MCF 10A (cell line): ENCODE results near the gene NID1. TPM values are rescaled to one million over a fixed set of nuclear protein-coding genes. Genes with fewer than 3 reads are reported as not detected.

Source experiments
- BruUV-seq: library from RNA; stranded (reverse); fragments of 400-500 nt; replicated peaks from 2 replicates; lab custom pipeline; 2021; lab: Mats Ljungman, UMichigan
- CTCF ChIA-PET: fragments of 300-600 bp; sonication (Branson Sonifier 250); formaldehyde crosslinking; extraction: SDS; loops from one replicate; lab custom pipeline; 2021; ENCODE audit warnings: antibody characterized with exemption, inconsistent platforms; lab: Yijun Ruan, JAX
- POLR2A ChIA-PET: fragments of 300-600, 350-650 bp; sonication (Branson Sonifier 250); formaldehyde crosslinking; extraction: SDS; loops from one replicate; lab custom pipeline; 2020; ENCODE audit warnings: antibody characterized with exemption, inconsistent platforms; lab: Yijun Ruan, JAX
- DNase-seq: peaks from one replicate; pipeline ENCODE4 v3.0.0-alpha.2; 2018; ENCODE audit not compliant: unreplicated experiment
- H3K27ac Mint-ChIP-seq: one replicate; pipeline ENCODE4 v1.8.0; 2022; ENCODE audit warnings: mild to moderate bottlenecking, low read depth, mixed read lengths; ENCODE audit not compliant: unreplicated experiment
- H3K27me3 Mint-ChIP-seq: one replicate; pipeline ENCODE4 v1.8.0; 2022; ENCODE audit warnings: mixed read lengths; ENCODE audit not compliant: insufficient read depth, unreplicated experiment
- H3K36me3 Mint-ChIP-seq: one replicate; pipeline ENCODE4 v1.8.0; 2022; ENCODE audit warnings: mild to moderate bottlenecking, moderate library complexity, mixed read lengths; ENCODE audit not compliant: insufficient read depth, unreplicated experiment
- H3K4me1 Mint-ChIP-seq: one replicate; pipeline ENCODE4 v1.8.0; 2022; ENCODE audit warnings: mixed read lengths; ENCODE audit not compliant: insufficient read depth, unreplicated experiment
- H3K4me3 Mint-ChIP-seq: one replicate; pipeline ENCODE4 v1.8.0; 2022; ENCODE audit warnings: mild to moderate bottlenecking, moderate library complexity, mixed read lengths; ENCODE audit not compliant: unreplicated experiment
- H3K9me3 Mint-ChIP-seq: one replicate; pipeline ENCODE4 v1.8.0; 2022; ENCODE audit warnings: mixed read lengths; ENCODE audit not compliant: unreplicated experiment
- intact Hi-C: fragments of 100-400 bp; cut with micrococcal nuclease; formaldehyde crosslinking; loops from 2 replicates; pipeline ENCODE4 v1.14.1; 2022
- total RNA-seq: library from RNA; stranded (reverse); gene quantifications from 2 replicates; pipeline ENCODE4 v1.2.3, GENCODE V29; 2022
- TF ChIP-seq, protein P1 (sequence below): fragments of 200-600 bp; IDR thresholded peaks from one replicate; pipeline ENCODE4 v1.8.0; 2022; ENCODE audit warnings: antibody characterized with exemption, mild to moderate bottlenecking; ENCODE audit not compliant: unreplicated experiment

Gene NID1
- total RNA-seq, 1 experiment from 2014 or later = 0.16 TPM

DNA sequence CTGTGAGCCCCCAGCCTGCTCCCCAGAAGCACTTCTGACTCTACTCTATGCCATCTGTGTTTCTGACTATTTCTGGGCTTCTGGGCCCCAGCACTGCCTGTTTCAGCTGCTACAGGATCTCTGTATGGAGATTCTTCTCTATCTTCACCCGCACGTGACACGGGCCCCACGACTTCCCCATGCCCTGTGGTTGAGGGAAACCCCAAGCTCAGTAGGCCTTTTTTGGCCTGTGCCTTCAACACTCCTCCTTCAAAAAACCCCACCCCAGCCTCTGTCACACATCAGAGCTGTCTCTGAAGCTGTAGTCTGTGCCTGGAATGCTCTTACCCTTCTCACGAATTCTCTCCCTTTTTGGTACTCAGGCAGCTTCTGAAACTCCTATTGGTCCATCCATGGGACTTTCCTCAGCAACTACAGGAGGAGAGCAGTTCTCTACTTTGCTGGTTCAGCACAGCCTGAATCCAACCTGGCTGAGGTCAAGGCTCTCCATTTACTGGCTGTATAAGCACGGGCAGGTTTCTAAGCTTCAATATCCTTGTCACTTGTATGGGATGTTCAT lies 2.0 kb upstream of the NID1 start:
- H3K27me3 Mint-ChIP-seq = no peaks in the 10 kb centered on the region
- DNase-seq = no peak
- H3K4me3 Mint-ChIP-seq = no peak overlapping the region
- H3K4me1 Mint-ChIP-seq = peaks cover 6% of the 10 kb centered on the region
- no TSS peak for BruUV-seq
- no peaks in the 10 kb centered on the region for H3K36me3 Mint-ChIP-seq
- H3K9me3 Mint-ChIP-seq = peaks cover 12% of the 10 kb centered on the region
- H3K27ac Mint-ChIP-seq = no peak overlapping the region
- intact Hi-C loops = no loop called here
- ChIA-PET POLR2A (interaction anchor here (0.5 to 1.3 kb wide), 2 partner anchors 9 kb away, joined by 3 to 4 read pairs; no protein-coding TSS in a partner anchor), CTCF (interaction anchor here (0.5 to 2.8 kb wide), 7 partner anchors 14 to 1306 kb away, joined by 3 to 12 read pairs (median 5); no protein-coding TSS in a partner anchor)
- TF ChIP-seq, protein P1, sequence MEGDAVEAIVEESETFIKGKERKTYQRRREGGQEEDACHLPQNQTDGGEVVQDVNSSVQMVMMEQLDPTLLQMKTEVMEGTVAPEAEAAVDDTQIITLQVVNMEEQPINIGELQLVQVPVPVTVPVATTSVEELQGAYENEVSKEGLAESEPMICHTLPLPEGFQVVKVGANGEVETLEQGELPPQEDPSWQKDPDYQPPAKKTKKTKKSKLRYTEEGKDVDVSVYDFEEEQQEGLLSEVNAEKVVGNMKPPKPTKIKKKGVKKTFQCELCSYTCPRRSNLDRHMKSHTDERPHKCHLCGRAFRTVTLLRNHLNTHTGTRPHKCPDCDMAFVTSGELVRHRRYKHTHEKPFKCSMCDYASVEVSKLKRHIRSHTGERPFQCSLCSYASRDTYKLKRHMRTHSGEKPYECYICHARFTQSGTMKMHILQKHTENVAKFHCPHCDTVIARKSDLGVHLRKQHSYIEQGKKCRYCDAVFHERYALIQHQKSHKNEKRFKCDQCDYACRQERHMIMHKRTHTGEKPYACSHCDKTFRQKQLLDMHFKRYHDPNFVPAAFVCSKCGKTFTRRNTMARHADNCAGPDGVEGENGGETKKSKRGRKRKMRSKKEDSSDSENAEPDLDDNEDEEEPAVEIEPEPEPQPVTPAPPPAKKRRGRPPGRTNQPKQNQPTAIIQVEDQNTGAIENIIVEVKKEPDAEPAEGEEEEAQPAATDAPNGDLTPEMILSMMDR = no peak

- H3K27ac Mint-ChIP-seq = no peak overlapping the region
- no peaks in the 10 kb centered on the region for H3K36me3 Mint-ChIP-seq
- peaks cover 6% of the 10 kb centered on the region for H3K4me1 Mint-ChIP-seq
- no peak for DNase-seq
- peaks cover 10% of the 10 kb centered on the region for H3K9me3 Mint-ChIP-seq
- H3K27me3 Mint-ChIP-seq = no peaks in the 10 kb centered on the region
- BruUV-seq = no TSS peak
- POLR2A ChIA-PET = interaction anchor here (0.5 to 0.9 kb wide), 2 partner anchors 8 to 18 kb away, joined by 3 read pairs; no protein-coding TSS in a partner anchor
- H3K4me3 Mint-ChIP-seq = no peak overlapping the region
- CTCF ChIA-PET = interaction anchor here (0.5 to 2.8 kb wide), 3 partner anchors 13 to 283 kb away, joined by 3 to 12 read pairs (median 4); no protein-coding TSS in a partner anchor
- intact Hi-C loops = no loop called here
- TF ChIP-seq, protein P1 = no peak
These were observed 1.2 kb upstream of the NID1 start for GRCh38 chr1:236066054-236066453.

- no peak for DNase-seq
- POLR2A ChIA-PET = interaction anchor here (0.9 kb wide), 1 partner anchor 18 kb away, joined by 3 read pairs; no protein-coding TSS in a partner anchor
- BruUV-seq = no TSS peak
- H3K27me3 Mint-ChIP-seq = no peaks in the 10 kb centered on the region
- H3K4me1 Mint-ChIP-seq = peaks cover 6% of the 10 kb centered on the region
- TF ChIP-seq, protein P1 = no peak
- intact Hi-C loops = no loop called here
- CTCF ChIA-PET = interaction anchor here (0.6 to 2.8 kb wide), 2 partner anchors 13 to 73 kb away, joined by 3 to 12 read pairs; no protein-coding TSS in a partner anchor
- no peaks in the 10 kb centered on the region for H3K36me3 Mint-ChIP-seq
- no peak overlapping the region for H3K27ac Mint-ChIP-seq
- H3K9me3 Mint-ChIP-seq = peaks cover 5% of the 10 kb centered on the region
- no peak overlapping the region for H3K4me3 Mint-ChIP-seq
These were observed 667 bp upstream of the NID1 start for GRCh38 chr1:236065509-236066005.

- BruUV-seq = no TSS peak
- intact Hi-C loops = no loop called here
- no peaks in the 10 kb centered on the region for H3K36me3 Mint-ChIP-seq
- H3K4me3 Mint-ChIP-seq = no peak overlapping the region
- peaks cover 6% of the 10 kb centered on the region for H3K4me1 Mint-ChIP-seq
- H3K27ac Mint-ChIP-seq = no peak overlapping the region
- CTCF ChIA-PET = interaction anchor here (0.6 kb wide), 1 partner anchor 20 kb away, joined by 3 read pairs; no protein-coding TSS in a partner anchor
- POLR2A ChIA-PET = no interaction called here
- no peaks in the 10 kb centered on the region for H3K9me3 Mint-ChIP-seq
- TF ChIP-seq, protein P1 = no peak
- H3K27me3 Mint-ChIP-seq = no peaks in the 10 kb centered on the region
- no peak for DNase-seq
These were observed 794 bp downstream of the NID1 start for GRCh38 chr1:236063919-236064673.
